ENCODE measurements around the gene ZC3H18. TPM values are rescaled to one million over a fixed set of nuclear protein-coding genes. Genes with fewer than 3 reads are reported as not detected.

The ZC3H18 gene
- total RNA-seq, 6 experiments from 2014 or later = 8.7 to 22.8 (median 16.4) TPM

GRCh38 chr16:88529596-88529995 is 40.6 kb upstream of the ZC3H18 start:
- H3K27ac ChIP-seq = no peak overlapping the region
- H3K4me1 ChIP-seq = peaks cover 0 to 9% (median 0%) of the 10 kb centered on the region in 4 donors
- no peaks in the 10 kb centered on the region for H3K9me3 ChIP-seq
- no peaks in the 10 kb centered on the region for H3K36me3 ChIP-seq
- DNase-seq (peak in 1 of 3 donors; percentile 16), ATAC-seq (no peak)
- intact Hi-C loops (cut with DNase I) = loop anchor here in 1 of 2 donors (5.0 kb wide), 1 partner anchor 87 kb away; no protein-coding TSS in a partner anchor
- 75% methylated on average over 9 of the region's 9 CpGs for WGBS (ENCODE audit: insufficient coverage, low coverage, low lambda C conversion rate, missing lambda C conversion rate)
- no peak overlapping the region for H3K4me3 ChIP-seq
- H3K27me3 ChIP-seq = no peaks in the 10 kb centered on the region
- TF ChIP-seq POLR2A (IDR thresholded peaks at IDR 0.05) (no peak), CTCF (IDR thresholded peaks at IDR 0.05) (no peak)

- peaks cover 0 to 2% (median 0%) of the 10 kb centered on the region in 4 donors for H3K4me1 ChIP-seq
- WGBS (ENCODE audit: insufficient coverage, low coverage, low lambda C conversion rate, missing lambda C conversion rate) = 0% methylated on average over 1 of the region's 27 CpGs
- TF ChIP-seq POLR2A (IDR thresholded peaks at IDR 0.05) = no peak
- no peak for TF ChIP-seq CTCF (IDR thresholded peaks at IDR 0.05)
- H3K27ac ChIP-seq = no peak overlapping the region
- DNase-seq = peak in 1 of 3 donors; percentile 16
- H3K9me3 ChIP-seq = no peaks in the 10 kb centered on the region
- intact Hi-C loops (cut with DNase I) = loop anchor here in 1 of 2 donors (5.0 kb wide), 1 partner anchor 88 kb away; no protein-coding TSS in a partner anchor
- no peaks in the 10 kb centered on the region for H3K36me3 ChIP-seq
- H3K27me3 ChIP-seq = no peaks in the 10 kb centered on the region
- no peak for ATAC-seq
- H3K4me3 ChIP-seq = no peak overlapping the region
Observed at GRCh38 chr16:88530051-88530857, 39.9 kb upstream of the ZC3H18 start.

- WGBS (ENCODE audit: insufficient coverage, low coverage, low lambda C conversion rate, missing lambda C conversion rate) = 58% methylated on average over 2 of the region's 11 CpGs
- no peak for ATAC-seq
- Histone ChIP-seq H3K4me1 (no peaks in the 10 kb centered on the region), H3K4me3 (no peak overlapping the region), H3K36me3 (no peaks in the 10 kb centered on the region), H3K27me3 (no peaks in the 10 kb centered on the region), H3K27ac (no peak overlapping the region), H3K9me3 (no peaks in the 10 kb centered on the region)
- TF ChIP-seq CTCF (IDR thresholded peaks at IDR 0.05) (no peak), POLR2A (IDR thresholded peaks at IDR 0.05) (no peak)
- DNase-seq = peak in 1 of 3 donors; percentile 10
- intact Hi-C loops (cut with DNase I) = loop anchor here in 1 of 2 donors (5.0 kb wide), 1 partner anchor 89 kb away; no protein-coding TSS in a partner anchor
Observed at GRCh38 chr16:88530858-88531203, 39.4 kb upstream of the ZC3H18 start.

- Histone ChIP-seq H3K9me3 (no peaks in the 10 kb centered on the region), H3K4me3 (no peak overlapping the region), H3K36me3 (no peaks in the 10 kb centered on the region), H3K27ac (no peak overlapping the region), H3K4me1 (no peaks in the 10 kb centered on the region), H3K27me3 (no peaks in the 10 kb centered on the region)
- no peak for TF ChIP-seq POLR2A (IDR thresholded peaks at IDR 0.05)
- no peak for TF ChIP-seq CTCF (IDR thresholded peaks at IDR 0.05)
- intact Hi-C loops (cut with DNase I) = loop anchor here in 1 of 2 donors (5.0 kb wide), 1 partner anchor 89 kb away; no protein-coding TSS in a partner anchor
- ATAC-seq = no peak
- no CpG with 5 or more reads among the region's 12 CpGs for WGBS (ENCODE audit: insufficient coverage, low coverage, low lambda C conversion rate, missing lambda C conversion rate)
- DNase-seq = peak in 1 of 3 donors; percentile 13
Observed at GRCh38 chr16:88531346-88531745, 38.9 kb upstream of the ZC3H18 start.

Data from right lobe of liver (tissue), 6 donors.